K562 (cell line): ENCODE data around the gene DGCR6L. TPM values are rescaled to one million over a fixed set of nuclear protein-coding genes. Genes with fewer than 3 reads are reported as not detected.

Source experiments
- BACH1 ChIP-seq: fragments of 200-800 bp; sonication (Bioruptor generic); IDR thresholded peaks from 2 replicates; pipeline ENCODE4 v1.6.1; 2016; ENCODE audit warnings: missing genetic modification characterization, missing compliant biosample characterization
- CTBP1 ChIP-seq: fragments of 450-650 bp; IDR thresholded peaks from 2 replicates; pipeline ENCODE4 v1.6.1; 2016; ENCODE audit warnings: borderline replicate concordance
- PCBP2 ChIP-seq: fragments of 200-400 bp; formaldehyde crosslinking; IDR thresholded peaks from 2 replicates; pipeline ENCODE4 v1.6.1; 2018; ENCODE audit warnings: low read length, low read depth, mild to moderate bottlenecking, moderate library complexity; ENCODE audit not compliant: poor library complexity, severe bottlenecking
- RUNX1 ChIP-seq: sonication (generic); IDR thresholded peaks from 2 replicates; pipeline ENCODE4 v1.6.1; 2016; ENCODE audit warnings: antibody characterized with exemption, low read depth
- SMARCE1 ChIP-seq: fragments of 450-650 bp; IDR thresholded peaks from 2 replicates; pipeline ENCODE4 v1.7.1; 2016; ENCODE audit warnings: mild to moderate bottlenecking
- STAT5A ChIP-seq: IDR thresholded peaks from 2 replicates; pipeline ENCODE4 v1.6.1; 2012; ENCODE audit warnings: low read length, inconsistent platforms, borderline replicate concordance
- XRCC5 ChIP-seq: fragments of 200-400 bp; formaldehyde crosslinking; IDR thresholded peaks from 2 replicates; pipeline ENCODE4 v1.6.1; 2017; ENCODE audit warnings: low read depth, mild to moderate bottlenecking, low read length
- ZNF76 ChIP-seq: fragments of 250-450 bp; sonication (Bioruptor Pico); IDR thresholded peaks from 2 replicates; pipeline ENCODE4 v1.4.0; 2020; ENCODE audit warnings: mild to moderate bottlenecking, moderate library complexity, borderline replicate concordance
- polyA plus RNA-seq, 8 experiments: library from polyadenylated mRNA; depleted of rRNA in 4 of 8; stranded (reverse) in 5 of 8; unstranded in 3 of 8; fragments of >200 nt; fragmentation: Nextera tagmentation in 2 of 8; fragmentation: Illumina TruSeq in 1 of 8; extraction: Ambion mirVana in 2 of 8; extraction: Trizol in 1 of 8; gene quantifications; 2 replicates each; pipeline versions ENCODE4 v1.2.1 to v1.2.3, GENCODE V29; 2011 to 2014; ENCODE audit warnings: inconsistent platforms in 1 of 8, missing spikeins in 1 of 8
- total RNA-seq, 7 experiments: library from RNA; depleted of rRNA in 6 of 7; stranded (reverse); fragments of >200 nt in 6 of 7; fragmentation: Illumina TruSeq in 2 of 7; extraction: Trizol in 2 of 7; gene quantifications; 2 replicates each; pipeline versions ENCODE4 v1.2.1 to v1.2.3, GENCODE V29; 2011 to 2021; ENCODE audit warnings: low replicate concordance in 1 of 7
- TF ChIP-seq, protein P1 (sequence below), 2 experiments: fragments of 450-650 bp in 1 of 2; sonication (generic) in 1 of 2; formaldehyde crosslinking in 1 of 2; IDR thresholded peaks; 2 replicates each; pipeline versions ENCODE4 v1.7.1 to v1.9.0; 2016 to 2022; ENCODE audit warnings: inconsistent platforms in 1 of 2, mild to moderate bottlenecking in 1 of 2, missing genetic modification reagents in 1 of 2
- TF ChIP-seq, protein P2 (sequence below), 2 experiments: fragments of 150-350 bp in 1 of 2; IDR thresholded peaks; 2 replicates each; pipeline ENCODE4 v1.6.1; 2012 to 2016; ENCODE audit warnings: low read depth in 2 of 2, low read length in 2 of 2, mild to moderate bottlenecking in 1 of 2, moderate library complexity in 1 of 2
- TF ChIP-seq, protein P3 (sequence below), 2 experiments: fragments of 450-650 bp in 1 of 2; sonication (generic) in 1 of 2; formaldehyde crosslinking in 1 of 2; IDR thresholded peaks in 1 of 2; conservative IDR thresholded peaks in 1 of 2; 2 replicates each; pipeline versions ENCODE4 v1.6.1 to v1.8.1; 2016 to 2023; ENCODE audit warnings: mild to moderate bottlenecking in 2 of 2, moderate library complexity in 2 of 2, inconsistent platforms in 1 of 2, missing genetic modification reagents in 1 of 2

The DGCR6L gene
- total and polyA plus RNA-seq, 9 of the 15 experiments (the other 6 are each of a cell fraction or from before 2014, with no cell fraction given), result 3.6 to 151 (median 51.0) TPM

DNA sequence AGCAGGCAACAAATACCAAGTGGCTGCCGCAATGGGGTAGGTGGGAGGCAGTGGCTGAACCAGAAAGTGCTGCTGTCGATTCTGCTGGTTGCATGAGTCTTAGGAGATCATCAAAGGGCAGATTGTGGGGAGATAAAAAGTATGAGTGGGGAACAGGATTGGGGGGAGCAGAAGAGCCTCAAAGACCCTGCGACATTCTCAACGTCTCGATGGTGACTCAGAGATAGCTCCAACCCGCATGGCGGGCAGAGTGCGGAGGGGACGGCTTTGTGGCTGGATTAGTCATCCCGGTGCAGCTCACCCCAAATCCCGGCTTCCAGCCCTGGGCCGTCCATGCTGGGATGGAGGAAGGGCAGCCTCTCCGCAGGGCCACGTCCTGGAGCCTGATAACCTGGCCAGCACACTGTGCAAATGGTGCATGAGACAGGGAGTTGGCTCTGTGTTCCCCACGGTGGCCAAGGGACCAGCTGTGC is 40.2 kb downstream of the DGCR6L start (continued):
- TF ChIP-seq, protein P1, sequence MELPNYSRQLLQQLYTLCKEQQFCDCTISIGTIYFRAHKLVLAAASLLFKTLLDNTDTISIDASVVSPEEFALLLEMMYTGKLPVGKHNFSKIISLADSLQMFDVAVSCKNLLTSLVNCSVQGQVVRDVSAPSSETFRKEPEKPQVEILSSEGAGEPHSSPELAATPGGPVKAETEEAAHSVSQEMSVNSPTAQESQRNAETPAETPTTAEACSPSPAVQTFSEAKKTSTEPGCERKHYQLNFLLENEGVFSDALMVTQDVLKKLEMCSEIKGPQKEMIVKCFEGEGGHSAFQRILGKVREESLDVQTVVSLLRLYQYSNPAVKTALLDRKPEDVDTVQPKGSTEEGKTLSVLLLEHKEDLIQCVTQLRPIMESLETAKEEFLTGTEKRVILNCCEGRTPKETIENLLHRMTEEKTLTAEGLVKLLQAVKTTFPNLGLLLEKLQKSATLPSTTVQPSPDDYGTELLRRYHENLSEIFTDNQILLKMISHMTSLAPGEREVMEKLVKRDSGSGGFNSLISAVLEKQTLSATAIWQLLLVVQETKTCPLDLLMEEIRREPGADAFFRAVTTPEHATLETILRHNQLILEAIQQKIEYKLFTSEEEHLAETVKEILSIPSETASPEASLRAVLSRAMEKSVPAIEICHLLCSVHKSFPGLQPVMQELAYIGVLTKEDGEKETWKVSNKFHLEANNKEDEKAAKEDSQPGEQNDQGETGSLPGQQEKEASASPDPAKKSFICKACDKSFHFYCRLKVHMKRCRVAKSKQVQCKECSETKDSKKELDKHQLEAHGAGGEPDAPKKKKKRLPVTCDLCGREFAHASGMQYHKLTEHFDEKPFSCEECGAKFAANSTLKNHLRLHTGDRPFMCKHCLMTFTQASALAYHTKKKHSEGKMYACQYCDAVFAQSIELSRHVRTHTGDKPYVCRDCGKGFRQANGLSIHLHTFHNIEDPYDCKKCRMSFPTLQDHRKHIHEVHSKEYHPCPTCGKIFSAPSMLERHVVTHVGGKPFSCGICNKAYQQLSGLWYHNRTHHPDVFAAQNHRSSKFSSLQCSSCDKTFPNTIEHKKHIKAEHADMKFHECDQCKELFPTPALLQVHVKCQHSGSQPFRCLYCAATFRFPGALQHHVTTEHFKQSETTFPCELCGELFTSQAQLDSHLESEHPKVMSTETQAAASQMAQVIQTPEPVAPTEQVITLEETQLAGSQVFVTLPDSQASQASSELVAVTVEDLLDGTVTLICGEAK (IDR thresholded peaks at IDR 0.05), result no peak
- TF ChIP-seq, protein P1 (CRISPR knock-in tag; IDR thresholded peaks at IDR 0.05), result peak; percentile 0; the same call in 1 of the 2 replicates
- TF ChIP-seq CTBP1 (peak; percentile 17; the same call in 1 of the 2 replicates), XRCC5 (no peak), RUNX1 (peak; percentile 65; the same call in 1 of the 2 replicates), PCBP2 (no peak), STAT5A (no peak), ZNF76 (no peak), BACH1 (tag) (no peak), SMARCE1 (peak; percentile 36; the same call in 1 of the 2 replicates)
- TF ChIP-seq, protein P2, sequence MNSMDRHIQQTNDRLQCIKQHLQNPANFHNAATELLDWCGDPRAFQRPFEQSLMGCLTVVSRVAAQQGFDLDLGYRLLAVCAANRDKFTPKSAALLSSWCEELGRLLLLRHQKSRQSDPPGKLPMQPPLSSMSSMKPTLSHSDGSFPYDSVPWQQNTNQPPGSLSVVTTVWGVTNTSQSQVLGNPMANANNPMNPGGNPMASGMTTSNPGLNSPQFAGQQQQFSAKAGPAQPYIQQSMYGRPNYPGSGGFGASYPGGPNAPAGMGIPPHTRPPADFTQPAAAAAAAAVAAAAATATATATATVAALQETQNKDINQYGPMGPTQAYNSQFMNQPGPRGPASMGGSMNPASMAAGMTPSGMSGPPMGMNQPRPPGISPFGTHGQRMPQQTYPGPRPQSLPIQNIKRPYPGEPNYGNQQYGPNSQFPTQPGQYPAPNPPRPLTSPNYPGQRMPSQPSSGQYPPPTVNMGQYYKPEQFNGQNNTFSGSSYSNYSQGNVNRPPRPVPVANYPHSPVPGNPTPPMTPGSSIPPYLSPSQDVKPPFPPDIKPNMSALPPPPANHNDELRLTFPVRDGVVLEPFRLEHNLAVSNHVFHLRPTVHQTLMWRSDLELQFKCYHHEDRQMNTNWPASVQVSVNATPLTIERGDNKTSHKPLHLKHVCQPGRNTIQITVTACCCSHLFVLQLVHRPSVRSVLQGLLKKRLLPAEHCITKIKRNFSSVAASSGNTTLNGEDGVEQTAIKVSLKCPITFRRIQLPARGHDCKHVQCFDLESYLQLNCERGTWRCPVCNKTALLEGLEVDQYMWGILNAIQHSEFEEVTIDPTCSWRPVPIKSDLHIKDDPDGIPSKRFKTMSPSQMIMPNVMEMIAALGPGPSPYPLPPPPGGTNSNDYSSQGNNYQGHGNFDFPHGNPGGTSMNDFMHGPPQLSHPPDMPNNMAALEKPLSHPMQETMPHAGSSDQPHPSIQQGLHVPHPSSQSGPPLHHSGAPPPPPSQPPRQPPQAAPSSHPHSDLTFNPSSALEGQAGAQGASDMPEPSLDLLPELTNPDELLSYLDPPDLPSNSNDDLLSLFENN (IDR thresholded peaks at IDR 0.05; ENCODE audit: low read depth in 2 of 2, low read length in 2 of 2), result no peak
- TF ChIP-seq, protein P3, sequence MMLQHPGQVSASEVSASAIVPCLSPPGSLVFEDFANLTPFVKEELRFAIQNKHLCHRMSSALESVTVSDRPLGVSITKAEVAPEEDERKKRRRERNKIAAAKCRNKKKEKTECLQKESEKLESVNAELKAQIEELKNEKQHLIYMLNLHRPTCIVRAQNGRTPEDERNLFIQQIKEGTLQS (IDR thresholded peaks at IDR 0.05), result peak; percentile 81
- TF ChIP-seq, protein P3 (CRISPR knock-in tag; conservative IDR thresholded peaks at IDR 0.05), result peak; percentile 63; the same call in 1 of the 2 replicates
